ENCODE data around the gene ADAM12. TPM values are rescaled to one million over a fixed set of nuclear protein-coding genes. Genes with fewer than 3 reads are reported as not detected.

Gene ADAM12
- total RNA-seq, 1 donor from 2014 or later: 82.4 TPM

GRCh38 chr10:126259760-126260479 lies 128.4 kb downstream of the ADAM12 start:
- no peaks in the 10 kb centered on the region for H3K9me3 Mint-ChIP-seq
- H3K36me3 Mint-ChIP-seq (ENCODE audit: low read depth): peaks cover 5% of the 10 kb centered on the region
- H3K4me3 Mint-ChIP-seq: no peak overlapping the region
- no peak for DNase-seq (ENCODE audit: low read depth, low spot score)
- peaks cover 15% of the 10 kb centered on the region for H3K4me1 Mint-ChIP-seq
- no peak for TF ChIP-seq CTCF (conservative IDR thresholded peaks at IDR 0.05)
- no peaks in the 10 kb centered on the region for H3K27me3 Mint-ChIP-seq (ENCODE audit: low read depth)
- H3K27ac Mint-ChIP-seq (ENCODE audit: unreplicated experiment): no peak overlapping the region

GRCh38 chr10:126256864-126257263 lies 131.4 kb downstream of the ADAM12 start:
- H3K27ac Mint-ChIP-seq (ENCODE audit: unreplicated experiment): no peak overlapping the region
- no peaks in the 10 kb centered on the region for H3K27me3 Mint-ChIP-seq (ENCODE audit: low read depth)
- no peak overlapping the region for H3K4me3 Mint-ChIP-seq
- peaks cover 7% of the 10 kb centered on the region for H3K9me3 Mint-ChIP-seq
- TF ChIP-seq CTCF (conservative IDR thresholded peaks at IDR 0.05): no peak
- peaks cover 5% of the 10 kb centered on the region for H3K4me1 Mint-ChIP-seq
- peaks cover 23% of the 10 kb centered on the region for H3K36me3 Mint-ChIP-seq (ENCODE audit: low read depth)
- no peak for DNase-seq (ENCODE audit: low read depth, low spot score)

- H3K4me3 Mint-ChIP-seq: no peak overlapping the region
- no peak for TF ChIP-seq CTCF (conservative IDR thresholded peaks at IDR 0.05)
- peaks cover 16% of the 10 kb centered on the region for H3K9me3 Mint-ChIP-seq
- no peaks in the 10 kb centered on the region for H3K27me3 Mint-ChIP-seq (ENCODE audit: low read depth)
- no peak overlapping the region for H3K27ac Mint-ChIP-seq (ENCODE audit: unreplicated experiment)
- DNase-seq (ENCODE audit: low read depth, low spot score): no peak
- peaks cover 31% of the 10 kb centered on the region for H3K36me3 Mint-ChIP-seq (ENCODE audit: low read depth)
- H3K4me1 Mint-ChIP-seq: peaks cover 5% of the 10 kb centered on the region
Measured at GRCh38 chr10:126255313-126255712, 133.0 kb downstream of the ADAM12 start.

- Mint-ChIP-seq H3K9me3 (peaks cover 16% of the 10 kb centered on the region), H3K27ac (ENCODE audit: unreplicated experiment) (no peak overlapping the region), H3K27me3 (ENCODE audit: low read depth) (no peaks in the 10 kb centered on the region), H3K36me3 (ENCODE audit: low read depth) (peaks cover 37% of the 10 kb centered on the region), H3K4me3 (no peak overlapping the region), H3K4me1 (peaks cover 5% of the 10 kb centered on the region)
- DNase-seq (ENCODE audit: low read depth, low spot score): no peak
- no peak for TF ChIP-seq CTCF (conservative IDR thresholded peaks at IDR 0.05)
Measured at GRCh38 chr10:126253611-126253998, 134.7 kb downstream of the ADAM12 start.

GRCh38 chr10:126252884-126253610 lies 135.2 kb downstream of the ADAM12 start:
- H3K27ac Mint-ChIP-seq (ENCODE audit: unreplicated experiment): no peak overlapping the region
- no peak for TF ChIP-seq CTCF (conservative IDR thresholded peaks at IDR 0.05)
- no peak for DNase-seq (ENCODE audit: low read depth, low spot score)
- H3K27me3 Mint-ChIP-seq (ENCODE audit: low read depth): no peaks in the 10 kb centered on the region
- peaks cover 16% of the 10 kb centered on the region for H3K9me3 Mint-ChIP-seq
- H3K4me3 Mint-ChIP-seq: no peak overlapping the region
- peaks cover 5% of the 10 kb centered on the region for H3K4me1 Mint-ChIP-seq
- H3K36me3 Mint-ChIP-seq (ENCODE audit: low read depth): peaks cover 37% of the 10 kb centered on the region

Measured in neural crest cell (in vitro differentiated cells).